H9 (cell line): Measurements from ENCODE around the gene TLE6. TPM values are rescaled to one million over a fixed set of nuclear protein-coding genes. Genes with fewer than 3 reads are reported as not detected.
A peak's percentile ranks its signal among the peaks of the same experiment; 100 is the strongest.

Experiments used
- DNase-seq: peaks from one replicate; pipeline ENCODE4 v3.0.0-alpha.2; 2017
- H2AFZ ChIP-seq: one replicate; pipeline ENCODE4 v1.6.1; 2013; ENCODE audit warnings: mild to moderate bottlenecking, low read length, control low read depth, moderate library complexity
- H2AK5ac ChIP-seq: 2 replicates; pipeline ENCODE4 v1.6.1; 2013; ENCODE audit warnings: low read length, control low read depth, mixed read lengths; ENCODE audit not compliant: insufficient read length
- H2BK120ac ChIP-seq: one replicate; pipeline ENCODE4 v1.6.1; 2013; ENCODE audit warnings: low read depth, mild to moderate bottlenecking, low read length, control low read depth, inconsistent platforms; ENCODE audit not compliant: poor library complexity, severe bottlenecking
- H2BK12ac ChIP-seq: 2 replicates; pipeline ENCODE4 v1.6.1; 2013; ENCODE audit warnings: low read length, control low read depth, mixed read lengths, low read depth; ENCODE audit not compliant: insufficient read length
- H2BK15ac ChIP-seq: 2 replicates; pipeline ENCODE4 v1.6.1; 2013; ENCODE audit warnings: low read depth, low read length, control low read depth
- H2BK20ac ChIP-seq: one replicate; pipeline ENCODE4 v1.6.1; 2013; ENCODE audit warnings: low read depth, mild to moderate bottlenecking, low read length, control low read depth, inconsistent platforms; ENCODE audit not compliant: poor library complexity, severe bottlenecking
- H2BK5ac ChIP-seq: 2 replicates; pipeline ENCODE4 v1.6.1; 2013; ENCODE audit warnings: low read length, control low read depth, mixed read lengths; ENCODE audit not compliant: insufficient read length
- H3K14ac ChIP-seq: 2 replicates; pipeline ENCODE4 v1.6.1; 2013; ENCODE audit warnings: low read length, control low read depth; ENCODE audit not compliant: insufficient read depth
- H3K18ac ChIP-seq: 2 replicates; pipeline ENCODE4 v1.6.1; 2013; ENCODE audit warnings: low read depth, mild to moderate bottlenecking, mixed read lengths, low read length, control low read depth; ENCODE audit not compliant: insufficient read length
- H3K23ac ChIP-seq: 2 replicates; pipeline ENCODE4 v1.6.1; 2013; ENCODE audit warnings: low read length, control low read depth, mixed read lengths, low read depth; ENCODE audit not compliant: insufficient read length
- H3K23me2 ChIP-seq: 2 replicates; pipeline ENCODE4 v1.6.1; 2013; ENCODE audit warnings: low read depth, mild to moderate bottlenecking, mixed read lengths, low read length, control low read depth; ENCODE audit not compliant: insufficient read length, poor library complexity, severe bottlenecking
- H3K27ac ChIP-seq: 2 replicates; pipeline ENCODE4 v1.5.1; 2013; ENCODE audit warnings: low read length, control low read depth, mixed read lengths, low read depth; ENCODE audit not compliant: insufficient read length
- H3K27me3 ChIP-seq: 2 replicates; pipeline ENCODE4 v1.6.1; 2013; ENCODE audit warnings: low read length, control low read depth, inconsistent platforms; ENCODE audit not compliant: insufficient read depth
- H3K4ac ChIP-seq: 2 replicates; pipeline ENCODE4 v1.6.1; 2013; ENCODE audit warnings: low read depth, mild to moderate bottlenecking, control low read depth, inconsistent platforms, low read length, moderate library complexity
- H3K4me1 ChIP-seq: 2 replicates; pipeline ENCODE4 v1.6.1; 2013; ENCODE audit warnings: low read length, control low read depth, inconsistent platforms; ENCODE audit not compliant: insufficient read depth
- H3K4me2 ChIP-seq: 2 replicates; pipeline ENCODE4 v1.6.1; 2013; ENCODE audit warnings: low read length, control low read depth, mixed read lengths; ENCODE audit not compliant: insufficient read length, insufficient read depth
- H3K56ac ChIP-seq: 2 replicates; pipeline ENCODE4 v1.6.1; 2013; ENCODE audit warnings: low read depth, mild to moderate bottlenecking, mixed read lengths, low read length, control low read depth; ENCODE audit not compliant: insufficient read length
- H3K79me1 ChIP-seq: 2 replicates; pipeline ENCODE4 v1.6.1; 2013; ENCODE audit warnings: low read depth, mild to moderate bottlenecking, moderate library complexity, low read length, control low read depth, inconsistent platforms; ENCODE audit not compliant: insufficient read depth, poor library complexity, severe bottlenecking
- H3K79me2 ChIP-seq: 2 replicates; pipeline ENCODE4 v1.6.1; 2013; ENCODE audit warnings: low read length, control low read depth, inconsistent platforms; ENCODE audit not compliant: insufficient read depth
- H3K9ac ChIP-seq: 2 replicates; pipeline ENCODE4 v1.6.1; 2013; ENCODE audit warnings: low read length, control low read depth, mixed read lengths; ENCODE audit not compliant: insufficient read length; ENCODE audit errors: extremely low read depth
- H3K9me3 ChIP-seq: one replicate; pipeline ENCODE4 v1.6.1; 2013; ENCODE audit warnings: low read depth, low read length, inconsistent platforms; ENCODE audit not compliant: control insufficient read depth
- H3T11ph ChIP-seq: one replicate; pipeline ENCODE4 v1.6.1; 2013; ENCODE audit warnings: mild to moderate bottlenecking, low read length, control low read depth, inconsistent platforms
- H4K20me1 ChIP-seq: one replicate; pipeline ENCODE4 v1.6.1; 2013; ENCODE audit not compliant: control insufficient read depth, insufficient read length, insufficient read depth
- H4K5ac ChIP-seq: 2 replicates; pipeline ENCODE4 v1.6.1; 2013; ENCODE audit warnings: low read depth, mild to moderate bottlenecking, mixed read lengths, low read length, control low read depth; ENCODE audit not compliant: insufficient read length
- H4K8ac ChIP-seq: replicated peaks from 2 replicates; pipeline ENCODE4 v1.6.1; 2013; ENCODE audit warnings: low read length, control low read depth, mixed read lengths, low read depth; ENCODE audit not compliant: insufficient read length
- H4K91ac ChIP-seq: 2 replicates; pipeline ENCODE4 v1.6.1; 2013; ENCODE audit warnings: low read depth, mild to moderate bottlenecking, moderate library complexity, mixed read lengths, low read length, control low read depth; ENCODE audit not compliant: insufficient read length
- H3K27ac Mint-ChIP-seq, 3 experiments: 2 replicates in 2 of 3; 3 replicates in 1 of 3; pipeline ENCODE4 v1.8.0; 2020 to 2021; ENCODE audit warnings: mixed read lengths in 3 of 3, mild to moderate bottlenecking in 1 of 3, moderate library complexity in 1 of 3
- H3K27me3 Mint-ChIP-seq: 2 replicates; pipeline ENCODE4 v1.8.0; 2021; ENCODE audit warnings: low read depth, mild to moderate bottlenecking, moderate library complexity, mixed read lengths
- H3K36me3 Mint-ChIP-seq, 3 experiments: 2 replicates in 2 of 3; 3 replicates in 1 of 3; pipeline ENCODE4 v1.8.0; 2020 to 2021; ENCODE audit warnings: low read depth in 3 of 3, mixed read lengths in 3 of 3; ENCODE audit not compliant: insufficient read depth in 1 of 3
- H3K4me1 Mint-ChIP-seq, 2 experiments: 2 replicates each; pipeline ENCODE4 v1.8.0; 2020; ENCODE audit warnings: mixed read lengths in 2 of 2
- H3K4me3 Mint-ChIP-seq, 2 experiments: 2 replicates in 1 of 2; 3 replicates in 1 of 2; pipeline ENCODE4 v1.8.0; 2020 to 2021; ENCODE audit warnings: mild to moderate bottlenecking in 2 of 2, mixed read lengths in 2 of 2, moderate library complexity in 1 of 2
- H3K9me3 Mint-ChIP-seq, 2 experiments: 2 replicates in 1 of 2; 3 replicates in 1 of 2; pipeline ENCODE4 v1.8.0; 2020; ENCODE audit warnings: mild to moderate bottlenecking in 2 of 2, mixed read lengths in 2 of 2, moderate library complexity in 1 of 2
- WGBS: extraction: QIAGEN DNeasy Blood & Tissue Kit; methylation state at CpG from one replicate; pipeline ENCODE4 v1.1.7; 2013; ENCODE audit warnings: missing lambda C conversion rate, low lambda C conversion rate, mixed read lengths; ENCODE audit not compliant: insufficient read length; ENCODE audit errors: extremely low coverage; 5-methylcytosine and 5-hydroxymethylcytosine counted together
- total RNA-seq: library from RNA; stranded (reverse); gene quantifications from 2 replicates; pipeline ENCODE4 v1.2.1, GENCODE V29; 2021
- TF ChIP-seq, protein P1 (sequence below): fragments of 200-600 bp; sonication (generic); conservative IDR thresholded peaks from 3 replicates; pipeline ENCODE4 v1.8.0; 2021; ENCODE audit warnings: antibody characterized with exemption, mild to moderate bottlenecking

TLE6 gene
- total RNA-seq, 1 experiment from 2014 or later = 1.7 TPM

DNA sequence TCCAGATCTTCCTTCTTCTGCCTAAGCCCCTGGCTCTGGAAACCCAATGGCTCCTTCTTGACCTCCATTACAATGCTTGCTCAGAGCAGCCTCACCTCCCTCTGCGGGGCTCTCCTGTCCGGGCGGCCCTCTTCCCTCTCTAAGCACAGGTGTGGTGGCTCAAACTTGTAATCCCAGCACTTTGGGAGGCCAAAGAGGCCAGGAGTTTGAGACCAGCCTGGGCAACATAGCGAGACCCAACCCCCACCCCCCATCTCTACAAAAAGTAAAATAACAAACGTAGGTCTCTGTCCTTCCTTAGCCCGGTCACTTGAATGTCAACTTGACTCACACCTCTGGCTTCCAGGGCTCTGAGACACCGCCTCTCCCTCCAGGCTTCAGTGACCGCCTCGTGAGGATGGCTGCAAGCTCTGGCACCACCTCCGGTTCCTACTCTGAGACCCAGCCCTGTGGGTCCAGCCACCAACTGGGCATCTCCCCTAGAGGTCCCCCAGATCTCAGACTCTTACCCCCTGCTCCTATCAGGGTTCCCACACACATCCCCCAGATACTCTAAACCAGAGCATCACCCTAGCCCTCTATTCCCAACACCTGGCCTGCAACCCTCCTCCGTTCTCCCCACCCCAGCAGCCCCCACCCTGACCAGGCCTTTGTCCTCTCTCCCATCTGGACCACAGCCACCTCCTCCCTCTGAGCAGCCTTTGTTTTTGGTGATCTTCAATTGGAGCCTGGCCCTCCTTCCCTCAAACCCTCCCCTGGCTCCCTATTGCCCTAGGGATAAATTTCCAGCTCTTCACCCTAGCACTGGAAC lies 56.4 kb downstream of the TLE6 start:
- no peak overlapping the region for H4K5ac ChIP-seq
- H3K27ac Mint-ChIP-seq = no peak overlapping the region

More for the DNA sequence above, 56.4 kb downstream of the TLE6 start:
- Mint-ChIP-seq H3K4me3 (peak overlapping the region in 1 of 2 experiments; percentile 39; a peak in 3 of 5 replicates), H3K27me3 (peaks cover 87% of the 10 kb centered on the region), H3K9me3 (peaks cover 0 to 3% of the 10 kb centered on the region in 2 experiments; a peak in 2 of 5 replicates), H3K4me1 (peaks cover 15 to 27% of the 10 kb centered on the region in 2 experiments), H3K36me3 (no peaks in the 10 kb centered on the region)
- Histone ChIP-seq H4K20me1 (no peaks in the 10 kb centered on the region), H2BK12ac (no peak overlapping the region), H4K91ac (no peak overlapping the region), H3K14ac (no peak overlapping the region), H2BK15ac (no peak overlapping the region), H2AFZ (no peak overlapping the region), H3K9ac (no peak overlapping the region), H2BK120ac (no peak overlapping the region), H4K8ac (no peak overlapping the region), H3K4me1 (peaks cover 2% of the 10 kb centered on the region; the same call in 1 of the 2 replicates), H3K4ac (no peak overlapping the region), H3K23me2 (peaks cover 12% of the 10 kb centered on the region), H3K23ac (no peak overlapping the region), H3K27me3 (no peaks in the 10 kb centered on the region; the same call in 1 of the 2 replicates), H3K79me1 (no peaks in the 10 kb centered on the region), H3K56ac (no peak overlapping the region), H3K4me2 (no peak overlapping the region), H3K27ac (no peak overlapping the region), H3K18ac (no peak overlapping the region), H3K9me3 (no peaks in the 10 kb centered on the region), H3T11ph (no peak overlapping the region), H2BK5ac (no peak overlapping the region), H3K79me2 (no peaks in the 10 kb centered on the region), H2AK5ac (no peak overlapping the region), H2BK20ac (no peak overlapping the region)
- WGBS = no CpG with 5 or more reads among the region's 11 CpGs
- no peak for DNase-seq
- TF ChIP-seq, protein P1, sequence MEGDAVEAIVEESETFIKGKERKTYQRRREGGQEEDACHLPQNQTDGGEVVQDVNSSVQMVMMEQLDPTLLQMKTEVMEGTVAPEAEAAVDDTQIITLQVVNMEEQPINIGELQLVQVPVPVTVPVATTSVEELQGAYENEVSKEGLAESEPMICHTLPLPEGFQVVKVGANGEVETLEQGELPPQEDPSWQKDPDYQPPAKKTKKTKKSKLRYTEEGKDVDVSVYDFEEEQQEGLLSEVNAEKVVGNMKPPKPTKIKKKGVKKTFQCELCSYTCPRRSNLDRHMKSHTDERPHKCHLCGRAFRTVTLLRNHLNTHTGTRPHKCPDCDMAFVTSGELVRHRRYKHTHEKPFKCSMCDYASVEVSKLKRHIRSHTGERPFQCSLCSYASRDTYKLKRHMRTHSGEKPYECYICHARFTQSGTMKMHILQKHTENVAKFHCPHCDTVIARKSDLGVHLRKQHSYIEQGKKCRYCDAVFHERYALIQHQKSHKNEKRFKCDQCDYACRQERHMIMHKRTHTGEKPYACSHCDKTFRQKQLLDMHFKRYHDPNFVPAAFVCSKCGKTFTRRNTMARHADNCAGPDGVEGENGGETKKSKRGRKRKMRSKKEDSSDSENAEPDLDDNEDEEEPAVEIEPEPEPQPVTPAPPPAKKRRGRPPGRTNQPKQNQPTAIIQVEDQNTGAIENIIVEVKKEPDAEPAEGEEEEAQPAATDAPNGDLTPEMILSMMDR = no peak
